Neural cell (in vitro differentiated cells): Measurements from ENCODE around the gene MCHR2.

ENCODE experiments used
- CTCF ChIP-seq: fragments of 450-650 bp; IDR thresholded peaks from 2 replicates; pipeline ENCODE4 v1.5.1; 2014; ENCODE audit warnings: antibody characterized with exemption, mild to moderate bottlenecking, moderate library complexity; ENCODE audit not compliant: poor library complexity, severe bottlenecking
- EZH2 ChIP-seq: fragments of 200-600, 300-800 bp; shearing (Covaris generic), sonication (generic); IDR thresholded peaks from 2 replicates; pipeline ENCODE4 v1.6.1; 2014; ENCODE audit warnings: antibody characterized with exemption, low read length, borderline replicate concordance, mild to moderate bottlenecking; ENCODE audit not compliant: insufficient read depth, poor library complexity, severe bottlenecking

- TF ChIP-seq CTCF (no peak), EZH2 (no peak)
Observed at GRCh38 chr6:99943846-99944245, 50.2 kb downstream of the MCHR2 start.
